SK-N-MC (cell line): Measurements from ENCODE around the gene TXLNG.
A peak's percentile ranks its signal among the peaks of the same experiment; 100 is the strongest.

Source experiments
- DNase-seq: peaks from one replicate; pipeline ENCODE4 v3.0.0-alpha.2; 2011; ENCODE audit warnings: low read depth, low spot score
- H3K27ac ChIP-seq: fragments of 200-600 bp; sonication (generic); 2 replicates; pipeline ENCODE4 v1.5.1; 2016; ENCODE audit warnings: mixed run types
- H3K36me3 ChIP-seq: fragments of 200-600 bp; sonication (generic); 2 replicates; pipeline ENCODE4 v1.6.1; 2017; ENCODE audit warnings: antibody characterized with exemption, low read length, mixed read lengths; ENCODE audit not compliant: insufficient read depth
- H3K4me3 ChIP-seq: fragments of 200-600 bp; sonication (generic); 2 replicates; pipeline ENCODE4 v1.5.1; 2016
- H3K9ac ChIP-seq: fragments of 200-600 bp; sonication (generic); 2 replicates; pipeline ENCODE4 v1.8.0; 2017; ENCODE audit warnings: mixed run types, mixed read lengths; ENCODE audit not compliant: insufficient read length
- H3K9me3 ChIP-seq: fragments of 200-600 bp; sonication (generic); 2 replicates; pipeline ENCODE4 v1.6.1; 2017; ENCODE audit warnings: low read depth, mild to moderate bottlenecking, antibody characterized with exemption, low read length, moderate library complexity, mixed read lengths
- EZH2 ChIP-seq: fragments of 200-600 bp; sonication (generic); IDR thresholded peaks from one replicate; pipeline ENCODE4 v1.6.1; 2017; ENCODE audit warnings: antibody characterized with exemption
- FOXP2 ChIP-seq: optimal IDR thresholded peaks from 2 replicates; pipeline ENCODE3; 2011; ENCODE audit warnings: mild to moderate bottlenecking, moderate library complexity; ENCODE audit not compliant: insufficient read depth; ENCODE audit errors: extremely low read length, control extremely low read depth
- POLR2AphosphoS5 ChIP-seq: IDR thresholded peaks from 2 replicates; pipeline ENCODE4 v1.6.1; 2012; ENCODE audit warnings: mild to moderate bottlenecking, low read depth, low read length, borderline replicate concordance

TXLNG gene

DNA sequence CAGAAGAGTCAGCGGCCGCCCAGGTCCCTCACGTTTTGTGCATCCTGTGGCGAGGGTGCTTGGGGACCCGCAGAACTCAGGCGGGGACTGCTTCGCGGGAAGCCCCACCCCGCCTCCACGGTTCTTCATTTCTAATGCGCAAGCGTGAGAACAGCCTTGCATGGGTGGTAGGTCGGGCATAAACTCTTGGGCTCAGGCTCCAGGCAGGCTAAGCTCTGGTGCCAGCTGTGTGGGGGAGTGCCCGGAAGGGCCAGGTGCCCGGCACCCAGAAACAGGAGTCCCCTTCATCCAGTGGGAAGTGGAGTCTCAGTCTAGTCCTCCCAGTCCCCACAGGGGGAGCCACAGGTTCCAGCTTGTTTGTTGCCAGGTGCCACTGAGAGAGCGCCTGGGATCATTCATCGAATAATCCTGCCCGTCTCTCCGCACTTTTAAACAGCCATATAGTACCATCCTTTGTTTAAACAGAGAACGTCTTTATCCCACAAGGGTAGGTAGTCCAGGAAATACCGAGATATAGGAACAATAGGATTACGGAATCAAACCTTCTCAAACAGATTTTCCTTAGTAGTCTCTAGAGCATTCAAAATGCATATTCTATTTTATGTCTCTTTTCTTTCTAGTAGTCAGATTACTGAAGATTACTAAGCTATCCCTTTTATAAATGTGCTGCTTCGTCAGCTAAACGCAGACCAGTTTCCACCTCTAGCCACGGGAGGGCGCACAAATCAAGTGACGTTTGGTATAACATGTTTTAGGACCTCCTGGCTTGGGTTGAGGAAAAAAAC lies 96.6 kb downstream of the TXLNG start:
- Histone ChIP-seq H3K36me3 (no peaks in the 10 kb centered on the region), H3K9ac (peak overlapping the region; percentile 84), H3K27ac (peak overlapping the region; percentile 88), H3K4me3 (peak overlapping the region; percentile 85), H3K9me3 (no peaks in the 10 kb centered on the region)
- peak; percentile 34 for DNase-seq
- peak; percentile 24; the same call in 1 of the 2 replicates for TF ChIP-seq POLR2AphosphoS5
- TF ChIP-seq EZH2 = no peak

DNA sequence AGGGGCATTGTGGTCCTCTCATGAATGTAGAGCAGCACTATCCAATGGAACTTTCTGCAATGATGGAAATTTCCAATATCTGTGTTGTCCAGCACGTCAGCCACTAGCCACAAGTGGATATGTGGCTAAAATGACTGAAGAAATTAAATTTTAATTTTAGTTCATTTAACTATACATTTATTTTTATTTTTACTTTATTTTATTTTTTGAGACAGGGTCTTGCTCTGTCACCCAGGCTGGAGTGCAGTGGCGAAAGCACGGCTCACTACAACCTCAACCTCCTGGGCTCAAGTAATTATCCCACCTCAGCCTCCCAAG lies 97.2 kb downstream of the TXLNG start:
- no peak for TF ChIP-seq EZH2
- TF ChIP-seq POLR2AphosphoS5 = no peak
- TF ChIP-seq FOXP2 = no peak
- no peak overlapping the region for H3K9ac ChIP-seq
- H3K4me3 ChIP-seq = peak overlapping the region; percentile 85
- H3K27ac ChIP-seq = no peak overlapping the region
- no peak for DNase-seq
- no peaks in the 10 kb centered on the region for H3K36me3 ChIP-seq
- H3K9me3 ChIP-seq = no peaks in the 10 kb centered on the region

DNA sequence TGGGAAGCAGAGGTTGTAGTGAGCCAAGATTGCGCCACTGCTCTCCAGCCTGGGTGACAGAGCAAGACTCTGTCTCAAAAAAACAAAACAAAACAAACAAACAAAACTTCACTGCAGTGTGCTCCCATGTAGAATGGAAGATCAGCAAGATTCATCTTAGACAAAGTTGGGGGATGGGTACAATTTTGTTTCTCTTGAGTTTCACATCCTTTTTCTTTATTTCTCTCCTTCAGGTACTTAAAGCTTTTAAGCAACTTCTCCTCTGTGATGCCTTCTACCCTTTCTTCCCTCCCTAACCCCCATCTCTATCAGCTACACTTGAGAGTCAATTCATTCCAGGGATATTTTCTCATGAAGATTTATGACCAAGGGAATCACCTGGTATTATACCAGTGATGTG lies 99.4 kb downstream of the TXLNG start:
- H3K4me3 ChIP-seq = no peak overlapping the region
- no peak overlapping the region for H3K27ac ChIP-seq

DNA sequence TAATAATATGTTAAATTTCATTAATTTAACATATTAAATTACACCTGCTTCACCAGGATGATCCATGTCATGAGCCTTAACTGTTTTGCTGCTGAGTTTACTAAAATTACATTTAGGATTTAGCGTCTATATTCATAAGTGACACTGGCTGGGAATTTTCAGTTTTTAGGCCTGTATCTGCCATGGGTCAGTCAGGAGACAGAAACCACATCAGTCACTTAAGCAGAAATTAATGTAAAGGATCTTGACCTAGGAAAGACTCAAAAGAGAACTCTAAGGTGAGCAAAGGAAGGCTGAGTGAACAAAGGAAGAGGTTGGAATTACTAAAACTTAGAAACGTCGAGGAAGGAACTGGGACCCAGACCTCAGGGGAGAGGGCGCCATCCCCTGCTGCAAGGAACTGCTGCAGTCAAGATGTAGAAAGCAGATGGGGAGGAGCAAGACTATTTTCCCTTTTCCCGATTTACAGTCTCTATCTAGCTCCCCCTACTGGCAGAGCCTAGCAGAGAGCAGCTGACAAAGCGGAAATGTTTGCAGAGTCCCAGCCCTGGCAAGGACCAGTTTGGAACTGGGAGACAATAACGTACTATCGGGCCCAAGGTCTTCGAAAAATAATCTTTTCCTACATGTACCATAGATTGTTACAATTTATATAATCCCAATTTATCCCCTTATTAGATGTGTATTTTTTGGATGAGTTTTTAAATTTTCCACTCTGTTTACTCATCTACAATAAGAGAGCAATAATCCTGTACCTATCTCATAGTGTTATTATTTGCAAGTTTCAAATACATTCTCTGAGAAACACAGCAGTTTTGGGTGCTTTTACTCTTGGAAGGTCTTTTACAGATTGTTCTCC lies 106.5 kb downstream of the TXLNG start:
- DNase-seq = peak; percentile 66
- Histone ChIP-seq H3K4me3 (peak overlapping the region; percentile 45; the same call in 1 of the 2 replicates), H3K9me3 (no peaks in the 10 kb centered on the region), H3K27ac (no peak overlapping the region), H3K36me3 (no peaks in the 10 kb centered on the region), H3K9ac (no peak overlapping the region)
- TF ChIP-seq POLR2AphosphoS5 (no peak), FOXP2 (no peak), EZH2 (no peak)

More for the DNA sequence above, 99.4 kb downstream of the TXLNG start:
- Histone ChIP-seq H3K36me3 (no peaks in the 10 kb centered on the region), H3K9me3 (no peaks in the 10 kb centered on the region), H3K9ac (no peak overlapping the region)
- TF ChIP-seq POLR2AphosphoS5 (no peak), FOXP2 (no peak), EZH2 (no peak)
- no peak for DNase-seq
